Ascending aorta (tissue), 2 donors: ENCODE data around the gene ENPP6. TPM values are rescaled to one million over a fixed set of nuclear protein-coding genes. Genes with fewer than 3 reads are reported as not detected.

ENCODE experiments used
- DNase-seq, 2 donors: peaks; one replicate each; pipeline ENCODE4 v3.0.0-alpha.2; 2019; ENCODE audit warnings: low spot score in 2 of 2
- H3K27ac ChIP-seq, 2 donors: fragments of 200-600 bp; sonication (generic); one replicate each; pipeline ENCODE4 v1.5.1; 2016 to 2017; ENCODE audit warnings: mild to moderate bottlenecking in 1 of 2
- H3K27me3 ChIP-seq: fragments of 200-600 bp; sonication (generic); one replicate; pipeline ENCODE4 v1.5.1; 2017
- H3K36me3 ChIP-seq, 2 donors: fragments of 200-600 bp; sonication (generic); one replicate each; pipeline ENCODE4 v1.5.1; 2016
- H3K4me1 ChIP-seq, 2 donors: fragments of 200-600 bp; sonication (generic); one replicate each; pipeline ENCODE4 v1.5.1; 2016 to 2017; ENCODE audit warnings: mild to moderate bottlenecking in 1 of 2
- H3K4me3 ChIP-seq, 2 donors: fragments of 200-600 bp; sonication (generic); one replicate each; pipeline ENCODE4 v1.5.1; 2016 to 2017; ENCODE audit warnings: mild to moderate bottlenecking in 1 of 2
- H3K9me3 ChIP-seq, 2 donors: fragments of 200-600 bp; sonication (generic); one replicate each; pipeline ENCODE4 v1.5.1; 2016
- CTCF ChIP-seq, 3 experiments: fragments of 200-600 bp in 2 of 3; fragments of 450-650 bp in 1 of 3; sonication (generic) in 2 of 3; IDR thresholded peaks; one replicate each; pipeline ENCODE4 v1.5.1; 2016 to 2019; ENCODE audit warnings: antibody characterized with exemption in 3 of 3, mild to moderate bottlenecking in 1 of 3, moderate library complexity in 1 of 3
- intact Hi-C: fragments of 100-400 bp; cut with DNase I; formaldehyde crosslinking; loops from one replicate; pipeline ENCODE4 v1.15.1; 2023
- total RNA-seq: library from RNA; depleted of rRNA; stranded (reverse); fragments of >200 nt; gene quantifications from one replicate; pipeline ENCODE4 v1.1.0, GENCODE V29; 2016

ENPP6 gene
- total RNA-seq, 1 donor from 2014 or later = not detected

GRCh38 chr4:184150102-184150839, 67.4 kb downstream of the ENPP6 start:
- no peak for DNase-seq
- no peak overlapping the region for H3K4me3 ChIP-seq
- no peak overlapping the region for H3K27ac ChIP-seq
- H3K36me3 ChIP-seq = no peaks in the 10 kb centered on the region
- H3K4me1 ChIP-seq = no peaks in the 10 kb centered on the region
- H3K27me3 ChIP-seq = no peaks in the 10 kb centered on the region
- TF ChIP-seq CTCF (IDR thresholded peaks at IDR 0.05) = no peak
- intact Hi-C loops = no loop called here
- no peaks in the 10 kb centered on the region for H3K9me3 ChIP-seq

- Histone ChIP-seq H3K4me1 (no peaks in the 10 kb centered on the region), H3K27ac (no peak overlapping the region)
- intact Hi-C loops = no loop called here
Observed at GRCh38 chr4:184148738-184149637, 68.7 kb downstream of the ENPP6 start.

GRCh38 chr4:184147858-184148737, 69.6 kb downstream of the ENPP6 start:
- Histone ChIP-seq H3K4me1 (no peaks in the 10 kb centered on the region), H3K27ac (no peak overlapping the region), H3K4me3 (no peak overlapping the region), H3K27me3 (no peaks in the 10 kb centered on the region), H3K9me3 (no peaks in the 10 kb centered on the region), H3K36me3 (no peaks in the 10 kb centered on the region)
- no peak for TF ChIP-seq CTCF (IDR thresholded peaks at IDR 0.05)
- intact Hi-C loops = no loop called here
- DNase-seq = no peak

More at GRCh38 chr4:184148738-184149637, 68.7 kb downstream of the ENPP6 start:
- no peak for DNase-seq
- no peaks in the 10 kb centered on the region for H3K27me3 ChIP-seq
- H3K36me3 ChIP-seq = no peaks in the 10 kb centered on the region
- H3K9me3 ChIP-seq = no peaks in the 10 kb centered on the region
- TF ChIP-seq CTCF (IDR thresholded peaks at IDR 0.05) = no peak
- H3K4me3 ChIP-seq = no peak overlapping the region

GRCh38 chr4:184146951-184147350, 70.7 kb downstream of the ENPP6 start:
- H3K4me3 ChIP-seq = no peak overlapping the region
- H3K36me3 ChIP-seq = no peaks in the 10 kb centered on the region
- TF ChIP-seq CTCF (IDR thresholded peaks at IDR 0.05) = no peak
- H3K4me1 ChIP-seq = no peaks in the 10 kb centered on the region
- H3K27ac ChIP-seq = no peak overlapping the region
- DNase-seq = no peak
- intact Hi-C loops = no loop called here
- H3K9me3 ChIP-seq = no peaks in the 10 kb centered on the region
- no peaks in the 10 kb centered on the region for H3K27me3 ChIP-seq

- Histone ChIP-seq H3K36me3 (no peaks in the 10 kb centered on the region), H3K9me3 (no peaks in the 10 kb centered on the region), H3K4me1 (no peaks in the 10 kb centered on the region), H3K27ac (no peak overlapping the region), H3K4me3 (no peak overlapping the region), H3K27me3 (no peaks in the 10 kb centered on the region)
- no peak for TF ChIP-seq CTCF (IDR thresholded peaks at IDR 0.05)
- no peak for DNase-seq
- intact Hi-C loops = no loop called here
Observed at GRCh38 chr4:184145596-184145995, 72.1 kb downstream of the ENPP6 start.
